Hepatocyte (in vitro differentiated cells): ENCODE data around the gene AADAT. TPM values are rescaled to one million over a fixed set of nuclear protein-coding genes. Genes with fewer than 3 reads are reported as not detected.

Experiments used
- DNase-seq: peaks from one replicate; pipeline ENCODE4 v3.0.0-alpha.2; 2016; ENCODE audit warnings: low spot score
- H2AFZ ChIP-seq: fragments of 200-600 bp; sonication (generic); 2 replicates; pipeline ENCODE4 v1.6.0; 2016; ENCODE audit warnings: antibody characterized with exemption, mild to moderate bottlenecking
- H3K27ac ChIP-seq: fragments of 200-600 bp; sonication (generic); 2 replicates; pipeline ENCODE4 v1.5.1; 2016; ENCODE audit warnings: mild to moderate bottlenecking
- H3K27me3 ChIP-seq: fragments of 200-600 bp; sonication (generic); 2 replicates; pipeline ENCODE4 v1.6.1; 2016
- H3K36me3 ChIP-seq: fragments of 200-600 bp; sonication (generic); replicated peaks from 2 replicates; pipeline ENCODE4 v1.5.1; 2016; ENCODE audit warnings: low read depth; ENCODE audit not compliant: insufficient read depth
- H3K4me1 ChIP-seq: fragments of 200-600 bp; sonication (generic); 2 replicates; pipeline ENCODE4 v1.5.1; 2016; ENCODE audit warnings: mild to moderate bottlenecking, moderate library complexity; ENCODE audit not compliant: insufficient read depth
- H3K4me2 ChIP-seq: fragments of 200-600 bp; sonication (generic); 2 replicates; pipeline ENCODE4 v1.6.0; 2016
- H3K4me3 ChIP-seq: fragments of 200-600 bp; sonication (generic); 2 replicates; pipeline ENCODE4 v1.5.1; 2016; ENCODE audit warnings: mild to moderate bottlenecking
- H3K79me2 ChIP-seq: fragments of 200-600 bp; sonication (generic); 2 replicates; pipeline ENCODE4 v1.6.0; 2017; ENCODE audit warnings: mild to moderate bottlenecking
- H3K9me2 ChIP-seq: fragments of 200-600 bp; sonication (generic); replicated peaks from 2 replicates; pipeline ENCODE4 v1.6.0; 2017; ENCODE audit warnings: mild to moderate bottlenecking; ENCODE audit not compliant: insufficient read depth
- H3K9me3 ChIP-seq: fragments of 200-600 bp; sonication (generic); 2 replicates; pipeline ENCODE4 v1.5.1; 2016; ENCODE audit warnings: low read depth, mild to moderate bottlenecking
- H4K20me1 ChIP-seq: fragments of 200-600 bp; sonication (generic); 2 replicates; pipeline ENCODE4 v1.6.0; 2016; ENCODE audit warnings: mild to moderate bottlenecking; ENCODE audit not compliant: insufficient read depth, poor library complexity, severe bottlenecking
- CTCF ChIP-seq: fragments of 200-600 bp; sonication (generic); IDR thresholded peaks from 2 replicates; pipeline ENCODE4 v1.5.1; 2016; ENCODE audit warnings: antibody characterized with exemption, mild to moderate bottlenecking; ENCODE audit not compliant: poor library complexity
- EZH2 ChIP-seq: fragments of 200-600 bp; sonication (generic); IDR thresholded peaks from 2 replicates; pipeline ENCODE4 v1.6.1; 2016; ENCODE audit warnings: antibody characterized with exemption, mild to moderate bottlenecking, borderline replicate concordance
- EZH2phosphoT487 ChIP-seq: fragments of 200-600 bp; sonication (generic); IDR thresholded peaks from one replicate; pipeline ENCODE4 v1.6.1; 2018; ENCODE audit warnings: antibody characterized with exemption, mild to moderate bottlenecking, low read depth, moderate library complexity; ENCODE audit not compliant: unreplicated experiment, severe bottlenecking
- WGBS: methylation state at CpG from one replicate; pipeline ENCODE4 v1.1.6; 2016; ENCODE audit warnings: low lambda C conversion rate; ENCODE audit errors: missing lambda C conversion rate; 5-methylcytosine and 5-hydroxymethylcytosine counted together
- polyA plus RNA-seq: library from polyadenylated mRNA; unstranded; fragments of >200 nt; fragmentation: Nextera tagmentation; extraction: Ambion mirVana; gene quantifications from 2 replicates; pipeline ENCODE4 v1.2.1, GENCODE V29; 2016
- total RNA-seq: library from RNA; depleted of rRNA; stranded (reverse); fragments of >200 nt; gene quantifications from 2 replicates; pipeline ENCODE4 v1.2.3, GENCODE V29; 2014

The AADAT gene
- total and polyA plus RNA-seq, 2 experiments from 2014 or later: 10.3 to 11.1 TPM

- Histone ChIP-seq H3K9me2 (no peaks in the 10 kb centered on the region), H3K4me2 (no peak overlapping the region), H3K79me2 (no peaks in the 10 kb centered on the region), H3K36me3 (no peaks in the 10 kb centered on the region), H3K27ac (no peak overlapping the region), H4K20me1 (no peaks in the 10 kb centered on the region), H3K27me3 (no peaks in the 10 kb centered on the region), H3K4me3 (no peak overlapping the region), H3K4me1 (no peaks in the 10 kb centered on the region), H3K9me3 (no peaks in the 10 kb centered on the region), H2AFZ (no peak overlapping the region)
- DNase-seq: no peak
- TF ChIP-seq EZH2: no peak
- no peak for TF ChIP-seq EZH2phosphoT487
- no peak for TF ChIP-seq CTCF
- WGBS: 93% methylated on average over 2 of the region's 2 CpGs
Observed at GRCh38 chr4:170033999-170034398, 55.8 kb downstream of the AADAT start.

- H3K27ac ChIP-seq: no peak overlapping the region
- H4K20me1 ChIP-seq: no peaks in the 10 kb centered on the region
- H3K4me2 ChIP-seq: no peak overlapping the region
- peaks cover 4% of the 10 kb centered on the region for H3K27me3 ChIP-seq
- no peaks in the 10 kb centered on the region for H3K36me3 ChIP-seq
- no peak for TF ChIP-seq CTCF
- TF ChIP-seq EZH2phosphoT487: no peak
- no peak for TF ChIP-seq EZH2
- no peaks in the 10 kb centered on the region for H3K9me2 ChIP-seq
- H2AFZ ChIP-seq: no peak overlapping the region
- no peaks in the 10 kb centered on the region for H3K79me2 ChIP-seq
- 33% methylated on average over 1 of the region's 1 CpG for WGBS
- no peak for DNase-seq
- H3K9me3 ChIP-seq: no peaks in the 10 kb centered on the region
- H3K4me3 ChIP-seq: no peak overlapping the region
- no peaks in the 10 kb centered on the region for H3K4me1 ChIP-seq
Observed at GRCh38 chr4:170030121-170030520, 59.6 kb downstream of the AADAT start.

- Histone ChIP-seq H4K20me1 (no peaks in the 10 kb centered on the region), H3K9me3 (no peaks in the 10 kb centered on the region), H3K4me3 (peak overlapping the region; percentile 92), H3K9me2 (no peaks in the 10 kb centered on the region), H3K79me2 (no peaks in the 10 kb centered on the region), H3K27me3 (peaks cover 4% of the 10 kb centered on the region), H2AFZ (peak overlapping the region; percentile 100), H3K4me1 (no peaks in the 10 kb centered on the region), H3K36me3 (no peaks in the 10 kb centered on the region), H3K27ac (peak overlapping the region; percentile 95), H3K4me2 (peak overlapping the region; percentile 88)
- WGBS: 6% methylated on average over 37 of the region's 37 CpGs
- DNase-seq: peak; percentile 96
- TF ChIP-seq EZH2phosphoT487 (no peak), CTCF (no peak), EZH2 (no peak)
Observed at GRCh38 chr4:170027181-170027829, 62.5 kb downstream of the AADAT start.
